ENCODE data around the gene FIGNL1. TPM values are rescaled to one million over a fixed set of nuclear protein-coding genes. Genes with fewer than 3 reads are reported as not detected.

FIGNL1 gene
- total RNA-seq, 1 donor from 2014 or later = 27.5 TPM

DNA sequence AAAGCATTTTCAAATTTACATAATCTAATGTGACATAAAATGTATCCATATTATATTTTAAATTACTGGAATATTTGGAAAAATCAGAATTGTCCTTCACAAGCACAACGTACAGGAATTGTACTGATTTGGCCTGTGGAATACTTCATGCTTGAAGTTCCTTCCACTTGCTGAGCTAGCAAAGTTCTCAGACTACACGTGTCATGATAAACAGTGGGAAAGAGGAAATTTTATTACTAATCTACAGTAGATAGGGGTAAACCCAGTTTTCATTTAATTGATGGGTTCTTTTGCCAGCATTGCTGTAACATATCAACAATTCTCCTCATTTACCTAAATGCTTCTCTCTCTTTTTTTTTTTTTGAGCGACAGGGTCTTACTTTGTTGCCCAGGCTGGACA lies 45.6 kb upstream of the FIGNL1 start:
- H3K27me3 ChIP-seq (ENCODE audit: control insufficient read depth, insufficient read depth, low read length) = no peaks in the 10 kb centered on the region
- TF ChIP-seq, protein P1, sequence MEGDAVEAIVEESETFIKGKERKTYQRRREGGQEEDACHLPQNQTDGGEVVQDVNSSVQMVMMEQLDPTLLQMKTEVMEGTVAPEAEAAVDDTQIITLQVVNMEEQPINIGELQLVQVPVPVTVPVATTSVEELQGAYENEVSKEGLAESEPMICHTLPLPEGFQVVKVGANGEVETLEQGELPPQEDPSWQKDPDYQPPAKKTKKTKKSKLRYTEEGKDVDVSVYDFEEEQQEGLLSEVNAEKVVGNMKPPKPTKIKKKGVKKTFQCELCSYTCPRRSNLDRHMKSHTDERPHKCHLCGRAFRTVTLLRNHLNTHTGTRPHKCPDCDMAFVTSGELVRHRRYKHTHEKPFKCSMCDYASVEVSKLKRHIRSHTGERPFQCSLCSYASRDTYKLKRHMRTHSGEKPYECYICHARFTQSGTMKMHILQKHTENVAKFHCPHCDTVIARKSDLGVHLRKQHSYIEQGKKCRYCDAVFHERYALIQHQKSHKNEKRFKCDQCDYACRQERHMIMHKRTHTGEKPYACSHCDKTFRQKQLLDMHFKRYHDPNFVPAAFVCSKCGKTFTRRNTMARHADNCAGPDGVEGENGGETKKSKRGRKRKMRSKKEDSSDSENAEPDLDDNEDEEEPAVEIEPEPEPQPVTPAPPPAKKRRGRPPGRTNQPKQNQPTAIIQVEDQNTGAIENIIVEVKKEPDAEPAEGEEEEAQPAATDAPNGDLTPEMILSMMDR (IDR thresholded peaks at IDR 0.05; ENCODE audit: insufficient read depth, low read length, poor library complexity, severe bottlenecking) = no peak
- no peak overlapping the region for H3K4me3 ChIP-seq (ENCODE audit: low read depth, low read length)
- no peak for DNase-seq (ENCODE audit: low read depth)
- H3K36me3 ChIP-seq (ENCODE audit: control insufficient read depth, insufficient read depth, low read length) = no peaks in the 10 kb centered on the region

DNA sequence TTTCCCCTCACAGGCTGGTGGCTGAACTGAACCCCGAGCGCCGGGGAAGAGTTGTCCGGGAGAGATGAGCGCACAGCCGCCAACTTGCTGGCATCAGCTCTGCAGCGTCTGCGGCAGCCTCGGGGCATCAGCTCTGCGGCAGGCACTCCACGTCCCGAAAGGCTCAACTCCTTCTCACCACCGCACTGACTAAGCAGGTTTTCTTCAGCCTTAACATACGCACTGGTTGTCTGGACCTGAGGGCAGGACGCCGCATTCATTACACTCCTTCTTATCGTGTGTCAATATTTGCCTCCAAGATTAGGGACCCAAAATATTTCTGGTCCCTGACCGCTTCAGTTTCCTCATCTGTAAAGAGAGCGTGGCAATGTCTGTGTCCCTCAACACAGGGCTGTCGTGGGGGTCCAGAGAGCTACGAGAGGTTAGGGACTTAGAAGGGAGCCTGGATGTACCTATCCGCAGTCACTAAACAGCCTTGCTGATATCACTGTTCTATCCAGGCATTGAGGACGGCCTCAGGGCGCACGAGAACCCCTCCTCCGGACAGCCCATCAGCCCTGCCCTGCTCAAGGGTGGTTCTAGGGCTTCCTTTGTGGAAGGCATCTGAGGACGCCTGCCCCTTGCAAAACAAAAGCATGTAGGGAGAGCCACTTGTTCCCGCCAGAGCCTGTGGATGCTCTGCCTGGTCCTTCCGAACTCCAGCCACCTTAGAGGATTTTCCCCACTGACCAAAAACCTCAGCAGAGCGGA lies 42.8 kb upstream of the FIGNL1 start:
- no peak for DNase-seq (ENCODE audit: low read depth)
- TF ChIP-seq, protein P1 (IDR thresholded peaks at IDR 0.05; ENCODE audit: insufficient read depth, low read length, poor library complexity, severe bottlenecking) = no peak
- Histone ChIP-seq H3K36me3 (ENCODE audit: control insufficient read depth, insufficient read depth, low read length) (no peaks in the 10 kb centered on the region), H3K4me3 (ENCODE audit: low read depth, low read length) (no peak overlapping the region), H3K27me3 (ENCODE audit: control insufficient read depth, insufficient read depth, low read length) (no peaks in the 10 kb centered on the region)

DNA sequence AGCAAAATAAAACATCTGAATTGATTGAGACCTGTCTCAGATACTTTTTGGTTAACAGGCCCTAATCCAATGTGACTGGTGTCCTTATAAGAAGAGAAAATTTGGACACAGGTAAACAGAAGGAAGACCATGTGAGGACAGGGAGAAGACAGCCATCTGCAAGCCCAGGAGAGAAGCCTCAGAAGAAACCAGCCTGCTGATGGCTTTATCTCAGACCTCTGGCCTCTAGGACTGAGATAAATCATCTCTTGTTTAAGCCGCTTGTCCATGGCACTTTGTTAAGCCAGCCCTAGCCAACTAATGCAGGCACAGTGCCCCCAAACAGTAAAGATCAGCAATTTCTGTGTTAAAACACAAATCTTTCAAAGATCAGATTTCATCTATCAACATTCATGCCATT lies 41.8 kb upstream of the FIGNL1 start:
- H3K27me3 ChIP-seq (ENCODE audit: control insufficient read depth, insufficient read depth, low read length) = no peaks in the 10 kb centered on the region
- no peaks in the 10 kb centered on the region for H3K36me3 ChIP-seq (ENCODE audit: control insufficient read depth, insufficient read depth, low read length)
- TF ChIP-seq, protein P1 (IDR thresholded peaks at IDR 0.05; ENCODE audit: insufficient read depth, low read length, poor library complexity, severe bottlenecking) = no peak
- no peak for DNase-seq (ENCODE audit: low read depth)
- H3K4me3 ChIP-seq (ENCODE audit: low read depth, low read length) = no peak overlapping the region

DNA sequence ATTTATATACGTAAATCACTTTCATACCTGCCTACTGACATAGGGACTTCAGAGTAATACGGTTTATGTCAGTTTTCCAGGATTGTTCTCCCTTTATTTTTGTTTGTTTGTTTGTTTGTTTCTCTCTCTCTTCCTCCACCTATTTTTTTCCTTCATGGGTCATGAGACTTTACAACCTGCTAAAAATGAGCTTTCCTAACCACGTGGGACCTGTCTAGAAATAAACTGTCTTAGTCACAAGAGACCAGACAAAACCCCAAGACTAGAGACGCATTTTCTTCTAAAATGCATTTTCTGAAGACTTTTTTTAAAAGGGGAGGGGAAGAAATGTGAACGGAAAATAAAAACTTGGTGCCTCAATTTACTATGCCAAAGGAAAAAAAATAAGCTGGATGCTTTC lies 41.1 kb upstream of the FIGNL1 start:
- TF ChIP-seq, protein P1 (IDR thresholded peaks at IDR 0.05; ENCODE audit: insufficient read depth, low read length, poor library complexity, severe bottlenecking) = no peak
- no peak for DNase-seq (ENCODE audit: low read depth)
- Histone ChIP-seq H3K36me3 (ENCODE audit: control insufficient read depth, insufficient read depth, low read length) (no peaks in the 10 kb centered on the region), H3K27me3 (ENCODE audit: control insufficient read depth, insufficient read depth, low read length) (no peaks in the 10 kb centered on the region), H3K4me3 (ENCODE audit: low read depth, low read length) (no peak overlapping the region)

DNA sequence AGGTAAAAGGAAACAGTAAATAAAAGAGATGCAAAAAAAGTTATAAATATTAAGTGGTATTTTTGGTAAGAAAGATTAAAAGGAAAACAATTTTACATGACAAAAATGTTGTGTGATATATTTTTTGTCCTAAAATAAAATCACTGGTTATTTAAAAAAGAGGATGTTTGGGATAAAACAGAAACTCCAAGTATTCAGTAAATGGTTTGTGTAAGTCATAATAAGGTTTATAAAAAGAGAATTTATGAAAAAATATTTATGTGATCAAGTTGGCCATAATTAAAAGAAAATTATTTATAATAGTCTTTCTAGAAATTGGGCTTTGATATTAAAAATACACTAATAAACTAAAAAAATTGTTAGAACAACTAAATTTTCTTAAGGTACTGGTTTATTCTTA lies 38.2 kb upstream of the FIGNL1 start:
- TF ChIP-seq, protein P1 (IDR thresholded peaks at IDR 0.05; ENCODE audit: insufficient read depth, low read length, poor library complexity, severe bottlenecking) = no peak
- no peak overlapping the region for H3K4me3 ChIP-seq (ENCODE audit: low read depth, low read length)
- DNase-seq (ENCODE audit: low read depth) = no peak
- no peaks in the 10 kb centered on the region for H3K36me3 ChIP-seq (ENCODE audit: control insufficient read depth, insufficient read depth, low read length)
- no peaks in the 10 kb centered on the region for H3K27me3 ChIP-seq (ENCODE audit: control insufficient read depth, insufficient read depth, low read length)

DNA sequence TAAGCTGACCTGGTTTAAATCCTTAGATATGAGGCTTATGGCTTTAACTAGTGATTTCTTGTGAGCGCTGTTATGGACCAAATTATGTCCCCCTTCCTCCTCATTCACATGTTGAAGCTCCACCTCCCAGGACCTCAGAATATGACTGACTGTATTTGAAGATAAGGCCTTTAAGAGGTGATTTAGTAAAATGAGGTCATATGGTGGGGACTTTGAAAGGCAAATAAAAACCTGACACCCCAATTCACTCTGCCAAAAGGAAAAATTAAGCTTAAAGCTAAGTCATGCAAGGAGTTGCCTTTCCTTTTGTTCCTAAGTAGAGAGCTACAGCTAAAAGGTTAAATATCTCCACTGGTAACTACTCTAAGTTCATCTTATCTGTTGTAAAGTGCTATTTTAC lies 36.4 kb upstream of the FIGNL1 start:
- TF ChIP-seq, protein P1 (IDR thresholded peaks at IDR 0.05; ENCODE audit: insufficient read depth, low read length, poor library complexity, severe bottlenecking) = no peak

More for the DNA sequence above, 36.4 kb upstream of the FIGNL1 start:
- no peaks in the 10 kb centered on the region for H3K27me3 ChIP-seq (ENCODE audit: control insufficient read depth, insufficient read depth, low read length)
- no peak for DNase-seq (ENCODE audit: low read depth)
- no peaks in the 10 kb centered on the region for H3K36me3 ChIP-seq (ENCODE audit: control insufficient read depth, insufficient read depth, low read length)
- no peak overlapping the region for H3K4me3 ChIP-seq (ENCODE audit: low read depth, low read length)
